HL-60 (cell line): ENCODE measurements around the gene MGAT4A.

Source experiments
- DNase-seq, 2 experiments: peaks; one replicate each; pipeline ENCODE4 v3.0.0-alpha.2; 2010 to 2020; ENCODE audit warnings: low read depth in 1 of 2, low spot score in 1 of 2
- H3K27ac ChIP-seq: fragments of 250-450 bp; sonication (Bioruptor Pico); replicated peaks from 2 replicates; pipeline ENCODE4 v1.5.1; 2020; ENCODE audit warnings: mild to moderate bottlenecking, moderate library complexity
- H3K27me3 ChIP-seq: fragments of 250-450 bp; sonication (Bioruptor Pico); 2 replicates; pipeline ENCODE4 v1.5.1; 2021; ENCODE audit warnings: mild to moderate bottlenecking, moderate library complexity; ENCODE audit not compliant: insufficient read depth, poor library complexity, severe bottlenecking
- H3K4me3 ChIP-seq: replicated peaks from 2 replicates; pipeline ENCODE4 v1.5.1; 2011; ENCODE audit warnings: mild to moderate bottlenecking, control low read depth, low read length; ENCODE audit not compliant: insufficient read depth
- GABPA ChIP-seq: IDR thresholded peaks from 2 replicates; pipeline ENCODE4 v1.6.1; 2012; ENCODE audit warnings: low read depth
- POLR2AphosphoS5 ChIP-seq: IDR thresholded peaks from 2 replicates; pipeline ENCODE4 v1.6.1; 2012; ENCODE audit warnings: low read depth
- REST ChIP-seq: IDR thresholded peaks from 2 replicates; pipeline ENCODE4 v1.6.1; 2012; ENCODE audit warnings: low read depth; ENCODE audit not compliant: insufficient replicate concordance
- SPI1 ChIP-seq: IDR thresholded peaks from 2 replicates; pipeline ENCODE4 v1.6.1; 2012; ENCODE audit warnings: low read depth, mild to moderate bottlenecking, borderline replicate concordance
- TF ChIP-seq, protein P1 (sequence below): IDR thresholded peaks from one replicate; pipeline ENCODE4 v1.5.1; 2011; ENCODE audit warnings: low read length, control low read depth, inconsistent platforms; ENCODE audit not compliant: insufficient read depth

The MGAT4A gene

DNA sequence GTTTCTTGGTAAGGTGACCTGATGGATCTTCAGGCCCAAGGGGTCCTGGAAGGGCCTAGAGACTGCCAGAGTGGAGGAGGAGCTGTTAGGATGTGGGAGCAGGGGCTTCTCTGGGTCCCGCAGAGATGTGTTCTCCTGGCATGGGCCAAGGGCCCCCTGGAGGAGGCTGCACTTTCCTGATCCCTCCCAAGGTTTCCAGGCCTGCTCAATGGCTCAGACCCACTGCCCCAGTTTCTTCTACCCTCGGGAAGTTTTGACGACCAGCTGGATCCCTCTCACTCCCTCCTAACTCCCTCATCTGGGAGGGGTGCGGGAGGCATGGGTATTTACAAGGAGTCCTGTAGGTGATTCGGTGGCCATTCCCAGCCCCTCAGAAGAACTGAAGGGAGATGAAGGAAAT, 158.7 kb downstream of the MGAT4A start:
- TF ChIP-seq GABPA (no peak), POLR2AphosphoS5 (no peak), REST (no peak), SPI1 (no peak)
- TF ChIP-seq, protein P1, sequence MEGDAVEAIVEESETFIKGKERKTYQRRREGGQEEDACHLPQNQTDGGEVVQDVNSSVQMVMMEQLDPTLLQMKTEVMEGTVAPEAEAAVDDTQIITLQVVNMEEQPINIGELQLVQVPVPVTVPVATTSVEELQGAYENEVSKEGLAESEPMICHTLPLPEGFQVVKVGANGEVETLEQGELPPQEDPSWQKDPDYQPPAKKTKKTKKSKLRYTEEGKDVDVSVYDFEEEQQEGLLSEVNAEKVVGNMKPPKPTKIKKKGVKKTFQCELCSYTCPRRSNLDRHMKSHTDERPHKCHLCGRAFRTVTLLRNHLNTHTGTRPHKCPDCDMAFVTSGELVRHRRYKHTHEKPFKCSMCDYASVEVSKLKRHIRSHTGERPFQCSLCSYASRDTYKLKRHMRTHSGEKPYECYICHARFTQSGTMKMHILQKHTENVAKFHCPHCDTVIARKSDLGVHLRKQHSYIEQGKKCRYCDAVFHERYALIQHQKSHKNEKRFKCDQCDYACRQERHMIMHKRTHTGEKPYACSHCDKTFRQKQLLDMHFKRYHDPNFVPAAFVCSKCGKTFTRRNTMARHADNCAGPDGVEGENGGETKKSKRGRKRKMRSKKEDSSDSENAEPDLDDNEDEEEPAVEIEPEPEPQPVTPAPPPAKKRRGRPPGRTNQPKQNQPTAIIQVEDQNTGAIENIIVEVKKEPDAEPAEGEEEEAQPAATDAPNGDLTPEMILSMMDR: no peak
- Histone ChIP-seq H3K27ac (no peak overlapping the region), H3K4me3 (no peak overlapping the region), H3K27me3 (no peaks in the 10 kb centered on the region)
- no peak for DNase-seq

GRCh38 chr2:98571796-98572195, 159.1 kb downstream of the MGAT4A start:
- H3K4me3 ChIP-seq: no peak overlapping the region
- H3K27ac ChIP-seq: no peak overlapping the region
- H3K27me3 ChIP-seq: no peaks in the 10 kb centered on the region
- TF ChIP-seq POLR2AphosphoS5 (no peak), SPI1 (no peak), GABPA (no peak), REST (no peak)
- TF ChIP-seq, protein P1: no peak
- no peak for DNase-seq

DNA sequence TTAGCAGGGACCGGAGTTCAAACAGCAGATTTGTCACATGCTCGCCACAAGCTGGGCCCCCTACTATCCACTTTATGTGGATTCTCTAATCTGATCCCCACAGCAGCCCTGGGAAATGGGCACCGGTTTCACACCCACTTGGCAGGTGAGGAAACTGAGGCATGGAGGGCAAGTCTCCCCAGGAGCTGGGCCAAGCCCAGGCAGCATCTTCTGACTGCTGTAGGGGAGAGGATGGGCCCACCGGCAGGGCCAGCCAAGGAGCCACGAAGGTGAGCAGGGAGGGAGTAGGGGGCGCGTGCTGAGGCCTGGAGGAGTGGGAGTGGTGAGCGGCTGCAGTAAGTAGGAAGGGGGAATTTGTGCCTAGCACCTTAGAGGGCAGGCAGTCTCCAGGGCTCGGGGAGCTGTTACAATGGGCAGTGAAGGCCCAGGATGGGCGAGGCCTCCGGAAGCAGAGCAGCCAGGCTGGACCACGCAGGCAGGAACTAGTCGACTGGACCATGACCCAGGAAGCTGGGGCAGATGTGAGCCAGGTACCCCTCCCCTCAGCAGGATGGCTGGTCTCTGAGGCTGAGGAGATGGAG, 159.7 kb downstream of the MGAT4A start:
- DNase-seq: no peak
- Histone ChIP-seq H3K4me3 (no peak overlapping the region), H3K27me3 (no peaks in the 10 kb centered on the region), H3K27ac (no peak overlapping the region)
- no peak for TF ChIP-seq GABPA
- TF ChIP-seq, protein P1: no peak
- TF ChIP-seq SPI1: no peak
- TF ChIP-seq POLR2AphosphoS5: no peak

DNA sequence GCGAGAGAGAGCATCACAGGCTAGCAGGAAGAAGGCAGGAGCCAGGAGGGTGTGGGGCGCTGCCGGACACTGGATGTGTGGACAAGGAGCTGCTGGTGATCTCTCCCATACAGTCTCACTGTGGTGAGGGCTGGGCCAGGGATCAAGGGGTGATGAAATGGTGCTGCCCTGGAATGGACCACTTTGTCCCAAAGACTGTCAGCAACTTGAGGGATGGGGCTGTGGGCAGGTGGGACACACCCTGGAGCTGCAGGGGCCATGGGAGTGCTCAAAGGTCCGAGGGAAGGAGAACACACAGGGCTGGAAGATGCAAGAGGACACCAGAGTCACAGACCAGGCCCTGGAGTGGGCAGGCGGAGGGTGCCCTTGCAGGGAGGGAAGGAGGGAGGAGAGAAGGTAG, 160.6 kb downstream of the MGAT4A start:
- no peak for DNase-seq
- H3K27ac ChIP-seq: no peak overlapping the region
- no peak overlapping the region for H3K4me3 ChIP-seq
- H3K27me3 ChIP-seq: no peaks in the 10 kb centered on the region
- TF ChIP-seq, protein P1: no peak
- no peak for TF ChIP-seq POLR2AphosphoS5
- TF ChIP-seq GABPA: no peak
- TF ChIP-seq REST: no peak
- no peak for TF ChIP-seq SPI1
